HEK293 (cell line): ENCODE data around the gene STRN.

Experiments
- CTCF ChIA-PET: fragments of 350-600 bp; formaldehyde crosslinking; extraction: SDS; loops from one replicate; lab custom pipeline; 2021; ENCODE audit warnings: antibody characterized with exemption; lab: Yijun Ruan, JAX
- POLR2A ChIA-PET: fragments of 300-600 bp; formaldehyde crosslinking; extraction: SDS; loops from one replicate; lab custom pipeline; 2020; ENCODE audit warnings: antibody characterized with exemption, inconsistent platforms; lab: Yijun Ruan, JAX
- H3K27ac ChIP-seq: fragments of 200-500 bp; sonication (Bioruptor generic); 2 replicates; pipeline ENCODE4 v1.5.1; 2014; ENCODE audit warnings: low read depth, low read length, control low read depth, inconsistent platforms; ENCODE audit errors: extremely low read depth
- H3K36me3 ChIP-seq, 2 experiments: fragments of 200-500 bp in 1 of 2; sonication (Bioruptor generic) in 1 of 2; 1 replicate in 1 of 2; 2 replicates in 1 of 2; pipeline ENCODE4 v1.5.1; 2014 to 2017; ENCODE audit warnings: inconsistent platforms in 2 of 2, low read length in 2 of 2; ENCODE audit not compliant: control insufficient read depth in 2 of 2, insufficient read depth in 1 of 2
- H3K4me1 ChIP-seq: fragments of 200-500 bp; sonication (Bioruptor generic); 2 replicates; pipeline ENCODE4 v1.5.1; 2014; ENCODE audit warnings: mild to moderate bottlenecking, low read length, inconsistent platforms; ENCODE audit not compliant: control insufficient read depth, insufficient read depth
- H3K4me3 ChIP-seq: 2 replicates; pipeline ENCODE4 v1.5.1; 2011; ENCODE audit warnings: low read depth, mild to moderate bottlenecking, control low read depth, low read length, moderate library complexity
- H3K9me3 ChIP-seq: fragments of 200-500 bp; sonication (Bioruptor generic); 2 replicates; pipeline ENCODE4 v1.5.1; 2014; ENCODE audit warnings: low read depth, low read length, inconsistent platforms; ENCODE audit not compliant: control insufficient read depth, insufficient read depth
- BCL11B ChIP-seq: fragments of 450-650 bp; formaldehyde crosslinking; IDR thresholded peaks from 2 replicates; pipeline ENCODE4 v1.5.1; 2016; ENCODE audit warnings: low read depth, missing biosample characterization, missing genetic modification characterization
- CTCF ChIP-seq: fragments of 450-650 bp; formaldehyde crosslinking; IDR thresholded peaks from 2 replicates; pipeline ENCODE4 v1.5.1; 2016; ENCODE audit warnings: missing biosample characterization, missing genetic modification characterization
- ELK4 ChIP-seq: IDR thresholded peaks from 2 replicates; pipeline ENCODE4 v1.6.1; 2011; ENCODE audit warnings: mild to moderate bottlenecking, low read depth, low read length, borderline replicate concordance
- PRDM10 ChIP-seq: fragments of 450-650 bp; formaldehyde crosslinking; IDR thresholded peaks from 2 replicates; pipeline ENCODE4 v1.5.1; 2016; ENCODE audit warnings: missing biosample characterization, missing genetic modification characterization
- SCRT1 ChIP-seq: fragments of 450-650 bp; formaldehyde crosslinking; IDR thresholded peaks from 2 replicates; pipeline ENCODE4 v1.5.1; 2016; ENCODE audit warnings: missing biosample characterization, missing genetic modification characterization, borderline replicate concordance
- ZBTB11 ChIP-seq: fragments of 450-650 bp; formaldehyde crosslinking; conservative IDR thresholded peaks from 2 replicates; pipeline ENCODE4 v1.5.1; 2016; ENCODE audit warnings: low read depth, missing biosample characterization, missing genetic modification characterization
- ZFHX2 ChIP-seq: fragments of 450-650 bp; formaldehyde crosslinking; conservative IDR thresholded peaks from 2 replicates; pipeline ENCODE4 v1.5.1; 2016; ENCODE audit warnings: missing biosample characterization, missing genetic modification characterization
- ZFP41 ChIP-seq: fragments of 450-650 bp; formaldehyde crosslinking; IDR thresholded peaks from 2 replicates; pipeline ENCODE4 v1.5.1; 2016; ENCODE audit warnings: missing biosample characterization, missing genetic modification characterization, borderline replicate concordance
- ZNF16 ChIP-seq: fragments of 450-650 bp; formaldehyde crosslinking; IDR thresholded peaks from 2 replicates; pipeline ENCODE4 v1.5.1; 2016; ENCODE audit warnings: low read depth, missing biosample characterization, missing genetic modification characterization
- ZNF654 ChIP-seq: fragments of 450-650 bp; formaldehyde crosslinking; IDR thresholded peaks from 2 replicates; pipeline ENCODE4 v1.5.1; 2016; ENCODE audit warnings: low read depth, missing biosample characterization, missing genetic modification characterization
- ZNF660 ChIP-seq: fragments of 450-650 bp; IDR thresholded peaks from 2 replicates; pipeline ENCODE4 v1.5.1; 2018; ENCODE audit warnings: missing biosample characterization, mild to moderate bottlenecking, missing genetic modification characterization
- ZNF704 ChIP-seq: fragments of 450-650 bp; formaldehyde crosslinking; IDR thresholded peaks from 2 replicates; pipeline ENCODE4 v1.5.1; 2016; ENCODE audit warnings: missing biosample characterization, missing genetic modification characterization
- ZNF777 ChIP-seq: fragments of 450-650 bp; formaldehyde crosslinking; IDR thresholded peaks from 2 replicates; pipeline ENCODE4 v1.5.1; 2017; ENCODE audit warnings: missing biosample characterization, missing genetic modification characterization, borderline replicate concordance
- ZSCAN18 ChIP-seq: fragments of 450-650 bp; formaldehyde crosslinking; IDR thresholded peaks from 2 replicates; pipeline ENCODE4 v1.5.1; 2016; ENCODE audit warnings: missing biosample characterization, missing genetic modification characterization

The STRN gene

GRCh38 chr2:36857713-36858112 is 108.6 kb downstream of the STRN start:
- TF ChIP-seq ZFP41 (tag by site-specific recombination) (no peak), ZNF704 (no peak), ZNF16 (tag by site-specific recombination) (no peak), ZSCAN18 (tag by site-specific recombination) (no peak)
- peaks cover 4 to 28% of the 10 kb centered on the region in 2 experiments for H3K36me3 ChIP-seq
- ChIA-PET CTCF (no interaction called here), POLR2A (no interaction called here)
- H3K27ac ChIP-seq, result no peak overlapping the region
- no peaks in the 10 kb centered on the region for H3K9me3 ChIP-seq
- no peaks in the 10 kb centered on the region for H3K4me1 ChIP-seq
- H3K4me3 ChIP-seq, result no peak overlapping the region

- Histone ChIP-seq H3K4me3 (no peak overlapping the region), H3K27ac (no peak overlapping the region), H3K4me1 (no peaks in the 10 kb centered on the region), H3K36me3 (peaks cover 1 to 28% of the 10 kb centered on the region in 2 experiments), H3K9me3 (no peaks in the 10 kb centered on the region)
- ChIA-PET POLR2A (no interaction called here), CTCF (interaction anchor here (1.7 kb wide), 1 partner anchor 16 kb away, joined by 4 read pairs; no protein-coding TSS in a partner anchor)
- TF ChIP-seq SCRT1, result no peak
- no peak for TF ChIP-seq ELK4
- TF ChIP-seq ZFHX2 (tag by site-specific recombination), result no peak
- TF ChIP-seq ZNF777 (tag by site-specific recombination), result no peak
- TF ChIP-seq ZSCAN18 (tag by site-specific recombination), result no peak
- TF ChIP-seq ZNF654 (tag by site-specific recombination), result no peak
- TF ChIP-seq CTCF (tag by site-specific recombination), result no peak
- no peak for TF ChIP-seq BCL11B (tag by site-specific recombination)
- TF ChIP-seq ZNF660 (tag by site-specific recombination), result no peak
- TF ChIP-seq PRDM10 (tag by site-specific recombination), result no peak
- TF ChIP-seq ZBTB11 (tag by site-specific recombination), result no peak
Observed at GRCh38 chr2:36855429-36855828, 110.9 kb downstream of the STRN start.
